Transverse colon (tissue), 4 donors: Measurements from ENCODE around the gene ZDHHC19. TPM values are rescaled to one million over a fixed set of nuclear protein-coding genes. Genes with fewer than 3 reads are reported as not detected.

ENCODE experiments used
- DNase-seq: peaks from one replicate; pipeline ENCODE4 v3.0.0-alpha.2; 2019
- H3K27ac ChIP-seq, 4 donors: fragments of 200-600 bp; sonication (generic); 2 replicates each; pipeline ENCODE4 v1.5.1; 2016 to 2018; ENCODE audit warnings: inconsistent platforms in 4 of 4
- H3K27me3 ChIP-seq: fragments of 200-600 bp; sonication (generic); 2 replicates; pipeline ENCODE4 v1.5.1; 2017; ENCODE audit warnings: inconsistent platforms
- H3K36me3 ChIP-seq, 4 donors: fragments of 200-600 bp; sonication (generic); 2 replicates each; pipeline ENCODE4 v1.5.1; 2017 to 2019; ENCODE audit warnings: inconsistent platforms in 4 of 4
- H3K4me1 ChIP-seq, 4 donors: fragments of 200-600 bp; sonication (generic); 2 replicates each; pipeline ENCODE4 v1.5.1; 2017 to 2020; ENCODE audit warnings: inconsistent platforms in 4 of 4
- H3K4me3 ChIP-seq, 4 donors: fragments of 200-600 bp; sonication (generic); 1 replicate in 1 of 4; 2 replicates in 3 of 4; pipeline versions ENCODE4 v1.5.1 to v1.6.1; 2017 to 2019; ENCODE audit warnings: inconsistent platforms in 4 of 4
- H3K9me3 ChIP-seq, 2 donors: fragments of 200-600 bp; sonication (generic); 2 replicates each; pipeline ENCODE4 v1.5.1; 2017 to 2019; ENCODE audit warnings: inconsistent platforms in 2 of 2
- EP300 ChIP-seq: sonication (generic); formaldehyde crosslinking; IDR thresholded peaks from one replicate; pipeline ENCODE4 v1.6.1; 2017; ENCODE audit warnings: antibody characterized with exemption, low read depth
- POLR2A ChIP-seq: fragments of 450-650 bp; IDR thresholded peaks from one replicate; pipeline ENCODE4 v1.6.1; 2016; ENCODE audit warnings: antibody characterized with exemption, mild to moderate bottlenecking, moderate library complexity
- POLR2AphosphoS5 ChIP-seq, 3 donors: sonication (generic); formaldehyde crosslinking; IDR thresholded peaks; one replicate each; pipeline ENCODE4 v1.6.1; 2016; ENCODE audit warnings: antibody characterized with exemption in 3 of 3
- WGBS, 2 donors: methylation state at CpG; one replicate each; pipeline ENCODE4 v1.1.5; 2018; ENCODE audit warnings: low coverage in 1 of 2; 5-methylcytosine and 5-hydroxymethylcytosine counted together
- in situ Hi-C, 4 donors: fragments of 200-750 bp; cut with MboI; loops; one replicate each; pipeline versions ENCODE4 v1.15.0 to v1.15.1; 2017; ENCODE audit warnings: low sequenced_read_pairs in 3 of 4, low pct_ligation_motif_present in 1 of 4, low pct_unique_long_range_greater_than_20kb in 1 of 4
- intact Hi-C: fragments of 100-400 bp; cut with DNase I; formaldehyde crosslinking; loops from one replicate; pipeline ENCODE4 v1.15.1; 2023; ENCODE audit warnings: low total_unique reads
- total RNA-seq, 4 donors: library from RNA; depleted of rRNA; stranded (reverse); fragments of >200 nt; gene quantifications; one replicate each; pipeline ENCODE4 v1.1.0, GENCODE V29; 2016
- TF ChIP-seq, protein P1 (sequence below), 5 experiments: fragments of 200-600 bp in 3 of 5; fragments of 450-650 bp in 2 of 5; sonication (generic) in 3 of 5; IDR thresholded peaks; 1 replicate in 2 of 5; 2 replicates in 3 of 5; pipeline ENCODE4 v1.5.1; 2016 to 2017; ENCODE audit warnings: antibody characterized with exemption in 5 of 5, inconsistent platforms in 3 of 5, mild to moderate bottlenecking in 2 of 5, moderate library complexity in 1 of 5

ZDHHC19 gene
- total RNA-seq, 4 donors from 2014 or later = not detected

DNA sequence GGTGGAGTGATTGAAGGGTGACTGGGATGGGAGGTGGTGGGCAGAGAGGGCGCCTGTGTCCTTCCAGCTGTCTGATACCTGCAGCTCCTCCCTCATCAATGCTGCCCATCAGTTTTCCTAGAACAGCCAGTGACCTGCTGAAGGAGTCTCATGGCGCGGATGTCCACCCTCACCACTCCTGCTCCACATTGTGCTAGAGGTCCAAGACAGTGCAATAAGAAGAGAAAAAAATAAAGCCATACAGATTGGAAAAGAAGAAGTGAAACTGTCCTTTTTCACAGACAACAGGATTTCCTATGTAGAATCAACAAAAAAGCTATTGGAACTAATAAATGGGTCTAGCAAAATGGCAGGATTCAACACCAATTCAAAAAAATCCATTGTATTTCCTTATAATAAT is 7.4 kb downstream of the ZDHHC19 start:
- intact Hi-C loops (no loop called here), in situ Hi-C loops (loop anchor here in 1 of 4 donors (25.0 kb wide), 1 partner anchor 467 kb away; no protein-coding TSS in a partner anchor)
- TF ChIP-seq EP300 (no peak), POLR2AphosphoS5 (IDR thresholded peaks at IDR 0.05) (no peak)
- Histone ChIP-seq H3K9me3 (no peaks in the 10 kb centered on the region), H3K27me3 (no peaks in the 10 kb centered on the region), H3K4me3 (no peak overlapping the region), H3K27ac (no peak overlapping the region), H3K36me3 (no peaks in the 10 kb centered on the region), H3K4me1 (peaks cover 0 to 10% (median 9%) of the 10 kb centered on the region in 4 donors)
- WGBS, 2 donors = 76 to 87% methylated on average over 3 of the region's 3 CpGs
- no peak for DNase-seq

DNA sequence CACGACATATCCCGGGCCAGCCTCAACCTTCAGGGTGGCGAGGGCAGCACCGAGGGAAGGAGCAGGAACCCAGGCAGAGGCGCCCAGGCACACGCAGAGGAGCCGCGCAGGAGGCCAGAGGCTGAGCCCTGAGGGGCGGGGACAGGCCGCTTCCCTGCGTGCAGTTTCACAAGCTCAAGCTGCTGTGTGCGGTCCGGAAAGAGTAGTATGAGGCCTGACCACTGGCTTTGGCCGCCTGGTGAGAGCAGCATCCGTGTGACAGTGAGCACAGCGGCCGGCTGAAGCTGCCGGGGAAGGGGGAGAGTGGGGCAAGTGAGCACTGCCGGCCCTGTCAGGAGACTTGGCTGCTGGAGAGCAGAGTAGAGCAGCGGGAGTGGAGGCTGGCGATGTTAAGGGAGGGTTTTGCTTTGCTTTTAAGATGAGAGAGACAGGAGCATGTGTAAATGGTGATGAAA is 8.7 kb downstream of the ZDHHC19 start:
- DNase-seq = peak; percentile 49
- Histone ChIP-seq H3K9me3 (no peaks in the 10 kb centered on the region), H3K36me3 (no peaks in the 10 kb centered on the region), H3K27me3 (no peaks in the 10 kb centered on the region), H3K27ac (no peak overlapping the region), H3K4me1 (peaks cover 0 to 5% (median 3%) of the 10 kb centered on the region in 4 donors), H3K4me3 (no peak overlapping the region)
- TF ChIP-seq POLR2AphosphoS5 (IDR thresholded peaks at IDR 0.05) (no peak), POLR2A (no peak), EP300 (no peak)
- TF ChIP-seq, protein P1, sequence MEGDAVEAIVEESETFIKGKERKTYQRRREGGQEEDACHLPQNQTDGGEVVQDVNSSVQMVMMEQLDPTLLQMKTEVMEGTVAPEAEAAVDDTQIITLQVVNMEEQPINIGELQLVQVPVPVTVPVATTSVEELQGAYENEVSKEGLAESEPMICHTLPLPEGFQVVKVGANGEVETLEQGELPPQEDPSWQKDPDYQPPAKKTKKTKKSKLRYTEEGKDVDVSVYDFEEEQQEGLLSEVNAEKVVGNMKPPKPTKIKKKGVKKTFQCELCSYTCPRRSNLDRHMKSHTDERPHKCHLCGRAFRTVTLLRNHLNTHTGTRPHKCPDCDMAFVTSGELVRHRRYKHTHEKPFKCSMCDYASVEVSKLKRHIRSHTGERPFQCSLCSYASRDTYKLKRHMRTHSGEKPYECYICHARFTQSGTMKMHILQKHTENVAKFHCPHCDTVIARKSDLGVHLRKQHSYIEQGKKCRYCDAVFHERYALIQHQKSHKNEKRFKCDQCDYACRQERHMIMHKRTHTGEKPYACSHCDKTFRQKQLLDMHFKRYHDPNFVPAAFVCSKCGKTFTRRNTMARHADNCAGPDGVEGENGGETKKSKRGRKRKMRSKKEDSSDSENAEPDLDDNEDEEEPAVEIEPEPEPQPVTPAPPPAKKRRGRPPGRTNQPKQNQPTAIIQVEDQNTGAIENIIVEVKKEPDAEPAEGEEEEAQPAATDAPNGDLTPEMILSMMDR (IDR thresholded peaks at IDR 0.05) = no peak
- WGBS, 2 donors = 55 to 75% methylated on average over 10 to 21 of the region's 21 CpGs
- intact Hi-C loops (no loop called here), in situ Hi-C loops (loop anchor here in 1 of 4 donors (25.0 kb wide), 1 partner anchor 465 kb away; no protein-coding TSS in a partner anchor)

DNA sequence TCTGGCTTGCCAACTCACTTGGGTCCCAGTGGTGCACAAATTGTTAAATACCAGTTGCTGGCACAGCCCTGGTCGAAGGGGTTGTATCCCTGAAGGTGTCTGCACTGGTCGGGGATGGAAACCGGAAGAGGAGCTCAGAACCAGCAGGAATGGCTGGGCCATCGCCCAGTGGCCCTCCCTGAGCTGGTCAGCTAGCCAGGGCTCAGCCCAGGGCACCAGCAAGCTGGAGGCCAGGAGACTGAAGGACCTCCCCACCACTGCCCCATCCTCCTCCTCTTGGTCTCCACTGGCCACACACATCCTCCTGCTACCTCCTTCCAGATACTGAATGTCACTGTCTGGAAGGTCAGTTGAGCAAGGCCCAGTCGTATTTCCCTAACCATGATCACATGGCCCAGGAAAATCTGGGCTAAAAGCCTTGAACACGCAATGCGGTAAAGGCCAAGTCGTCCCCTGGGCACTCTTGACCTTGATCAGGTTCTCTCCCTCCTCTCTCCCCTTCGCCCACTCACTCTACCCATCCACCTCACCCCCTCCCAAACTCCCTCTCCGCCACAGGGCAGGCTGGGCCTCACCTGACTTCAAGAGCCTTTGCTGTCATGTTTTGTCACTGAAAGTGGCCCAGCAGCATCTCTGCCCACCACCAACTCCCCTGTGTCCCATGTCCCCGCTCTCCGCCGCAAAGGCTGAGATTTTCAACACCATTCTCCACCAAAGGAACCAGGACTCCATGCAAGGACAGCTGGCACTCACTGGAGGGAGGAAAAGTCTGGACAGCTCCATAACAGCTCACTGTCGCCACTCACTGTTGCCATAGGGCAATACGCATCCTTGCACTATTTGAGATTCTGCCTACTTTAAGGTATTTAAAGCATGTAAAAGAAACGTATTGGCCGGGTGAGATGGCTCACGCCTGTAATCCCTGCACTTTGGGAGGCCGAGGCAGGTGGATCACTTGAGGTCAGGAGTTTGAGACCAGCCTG is 12.1 kb downstream of the ZDHHC19 start:
- 83 to 95% methylated on average over 4 to 19 of the region's 19 CpGs for WGBS, 2 donors
- in situ Hi-C loops = loop anchor here in 2 of 4 donors (5.0 to 10.0 kb wide), 2 partner anchors 124 to 127 kb away; no protein-coding TSS in a partner anchor
- DNase-seq = no peak
- Histone ChIP-seq H3K4me3 (no peak overlapping the region), H3K27me3 (no peaks in the 10 kb centered on the region), H3K4me1 (peaks cover 5 to 20% (median 12%) of the 10 kb centered on the region in 4 donors), H3K36me3 (no peaks in the 10 kb centered on the region), H3K9me3 (no peaks in the 10 kb centered on the region), H3K27ac (no peak overlapping the region)
- no peak for TF ChIP-seq POLR2AphosphoS5 (IDR thresholded peaks at IDR 0.05)
- TF ChIP-seq, protein P1 (IDR thresholded peaks at IDR 0.05) = peak in 1 of 5 experiments; percentile 21
- TF ChIP-seq POLR2A = no peak
- TF ChIP-seq EP300 = no peak
- intact Hi-C loops = no loop called here

DNA sequence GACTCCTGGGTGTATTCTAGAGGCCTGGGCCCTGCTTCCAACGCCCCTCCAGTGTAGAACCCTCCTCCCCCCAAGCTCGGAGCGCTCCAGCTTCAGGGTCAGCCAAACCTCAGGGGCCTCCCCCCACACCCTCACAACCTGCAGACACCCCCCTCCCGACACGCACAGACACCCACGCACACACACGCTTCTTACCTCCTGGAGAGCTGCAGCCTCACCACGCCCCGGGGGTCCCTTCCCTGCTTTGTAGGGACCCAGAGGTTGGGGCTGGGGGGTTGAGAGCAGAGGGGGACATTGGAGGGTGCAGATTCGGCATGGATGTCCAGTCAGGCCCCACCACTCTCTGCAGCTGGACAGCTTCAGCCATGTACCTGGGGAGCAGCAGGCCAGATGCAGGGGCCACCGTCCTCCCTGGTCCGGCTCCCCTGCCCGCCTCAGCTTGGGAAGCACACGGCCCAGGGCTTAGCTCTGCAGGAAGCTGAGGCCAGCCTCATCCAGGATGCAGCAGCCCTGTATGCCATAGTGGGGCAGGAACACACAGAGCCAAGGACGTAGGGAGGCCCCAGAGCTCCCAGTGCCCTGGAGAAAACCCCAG is 13.0 kb downstream of the ZDHHC19 start:
- Histone ChIP-seq H3K36me3 (no peaks in the 10 kb centered on the region), H3K27ac (no peak overlapping the region), H3K4me3 (no peak overlapping the region), H3K4me1 (peaks cover 5 to 29% (median 19%) of the 10 kb centered on the region in 4 donors), H3K9me3 (no peaks in the 10 kb centered on the region), H3K27me3 (no peaks in the 10 kb centered on the region)
- intact Hi-C loops = no loop called here
- TF ChIP-seq, protein P1 (IDR thresholded peaks at IDR 0.05) = no peak
- TF ChIP-seq POLR2A (no peak), EP300 (no peak), POLR2AphosphoS5 (IDR thresholded peaks at IDR 0.05) (no peak)
- in situ Hi-C loops = loop anchor here in 2 of 4 donors (5.0 to 10.0 kb wide), 2 partner anchors 123 to 126 kb away; no protein-coding TSS in a partner anchor
- DNase-seq = no peak
- 91% methylated on average over 13 of the region's 15 CpGs; no CpG with 5 or more reads in 1 of the 2 donors for WGBS, 2 donors
